Neural progenitor cell (in vitro differentiated cells): ENCODE data around the gene LRRC59.

Source experiments
- EZH2 ChIP-seq: fragments of 200-600 bp; sonication (generic); IDR thresholded peaks from 2 replicates; pipeline ENCODE4 v1.6.1; 2017; ENCODE audit warnings: antibody characterized with exemption, mild to moderate bottlenecking, moderate library complexity
- TF ChIP-seq, protein P1 (sequence below): fragments of 200-600 bp; sonication (generic); IDR thresholded peaks from 2 replicates; pipeline ENCODE4 v1.5.1; 2017; ENCODE audit warnings: antibody characterized with exemption, mild to moderate bottlenecking

DNA sequence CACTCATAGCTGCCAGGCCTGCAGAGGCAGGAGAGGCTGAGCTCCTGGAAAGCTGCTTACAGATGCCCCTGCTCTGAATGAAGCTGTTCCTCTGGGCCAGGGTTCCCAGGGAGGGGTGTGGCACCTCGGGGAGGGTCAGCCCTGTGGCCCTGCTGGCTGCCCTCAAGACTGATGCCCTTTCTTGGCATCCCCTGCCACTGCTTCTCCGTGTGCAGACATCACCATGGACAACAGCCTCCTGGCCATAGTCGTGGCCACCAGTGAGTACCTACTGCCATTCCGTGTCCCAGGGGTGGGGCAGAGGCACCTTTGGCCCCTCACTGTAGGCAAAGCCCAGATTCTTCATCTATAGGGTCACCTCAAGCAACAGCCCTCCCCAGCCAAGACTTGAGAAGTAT, 33.3 kb downstream of the LRRC59 start:
- TF ChIP-seq, protein P1, sequence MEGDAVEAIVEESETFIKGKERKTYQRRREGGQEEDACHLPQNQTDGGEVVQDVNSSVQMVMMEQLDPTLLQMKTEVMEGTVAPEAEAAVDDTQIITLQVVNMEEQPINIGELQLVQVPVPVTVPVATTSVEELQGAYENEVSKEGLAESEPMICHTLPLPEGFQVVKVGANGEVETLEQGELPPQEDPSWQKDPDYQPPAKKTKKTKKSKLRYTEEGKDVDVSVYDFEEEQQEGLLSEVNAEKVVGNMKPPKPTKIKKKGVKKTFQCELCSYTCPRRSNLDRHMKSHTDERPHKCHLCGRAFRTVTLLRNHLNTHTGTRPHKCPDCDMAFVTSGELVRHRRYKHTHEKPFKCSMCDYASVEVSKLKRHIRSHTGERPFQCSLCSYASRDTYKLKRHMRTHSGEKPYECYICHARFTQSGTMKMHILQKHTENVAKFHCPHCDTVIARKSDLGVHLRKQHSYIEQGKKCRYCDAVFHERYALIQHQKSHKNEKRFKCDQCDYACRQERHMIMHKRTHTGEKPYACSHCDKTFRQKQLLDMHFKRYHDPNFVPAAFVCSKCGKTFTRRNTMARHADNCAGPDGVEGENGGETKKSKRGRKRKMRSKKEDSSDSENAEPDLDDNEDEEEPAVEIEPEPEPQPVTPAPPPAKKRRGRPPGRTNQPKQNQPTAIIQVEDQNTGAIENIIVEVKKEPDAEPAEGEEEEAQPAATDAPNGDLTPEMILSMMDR: no peak
- no peak for TF ChIP-seq EZH2
